NCI-H345 treated with DMSO at 0.1 percent for 48 hours (cell line): ENCODE data around the gene ZNF660.
A peak's percentile ranks its signal among the peaks of the same experiment; 100 is the strongest.

Source experiments
- DNase-seq: peaks from one replicate; lab custom pipeline; 2025; ENCODE audit not compliant: unreplicated experiment; lab: John Stamatoyannopoulos, UW

Gene ZNF660

GRCh38 chr3:44628716-44629115 lies 44.0 kb downstream of the ZNF660 start:
- DNase-seq, result no peak

DNA sequence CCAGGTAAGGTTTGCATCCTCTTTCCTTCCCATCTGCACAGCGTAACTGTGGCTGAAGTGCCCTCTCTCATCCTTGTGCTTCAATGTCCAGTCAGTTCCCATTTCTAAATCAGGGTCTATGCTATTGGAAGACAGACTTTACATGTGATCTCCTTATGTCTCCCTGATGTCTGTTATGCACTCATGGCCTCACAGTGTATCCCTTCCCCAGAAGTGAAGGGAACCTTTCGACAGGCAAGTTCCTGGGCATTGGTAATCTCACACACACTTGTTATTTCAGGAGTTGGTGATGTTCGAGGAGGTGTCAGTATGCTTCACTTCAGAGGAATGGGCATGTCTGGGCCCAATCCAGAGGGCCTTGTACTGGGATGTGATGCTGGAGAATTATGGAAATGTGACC lies 47.4 kb downstream of the ZNF660 start:
- DNase-seq, result no peak

DNA sequence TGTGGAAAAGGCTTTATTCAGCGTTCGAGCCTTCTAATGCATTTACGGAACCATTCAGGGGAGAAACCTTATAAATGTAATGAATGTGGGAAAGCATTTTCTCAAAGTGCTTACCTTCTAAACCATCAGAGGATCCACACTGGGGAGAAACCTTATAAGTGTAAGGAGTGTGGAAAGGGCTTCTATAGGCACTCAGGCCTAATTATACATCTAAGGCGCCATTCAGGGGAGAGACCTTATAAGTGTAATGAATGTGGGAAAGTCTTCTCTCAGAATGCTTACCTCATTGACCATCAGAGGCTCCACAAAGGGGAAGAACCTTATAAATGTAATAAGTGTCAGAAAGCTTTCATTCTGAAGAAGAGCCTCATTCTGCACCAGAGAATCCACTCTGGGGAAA lies 57.6 kb downstream of the ZNF660 start:
- DNase-seq, result no peak

DNA sequence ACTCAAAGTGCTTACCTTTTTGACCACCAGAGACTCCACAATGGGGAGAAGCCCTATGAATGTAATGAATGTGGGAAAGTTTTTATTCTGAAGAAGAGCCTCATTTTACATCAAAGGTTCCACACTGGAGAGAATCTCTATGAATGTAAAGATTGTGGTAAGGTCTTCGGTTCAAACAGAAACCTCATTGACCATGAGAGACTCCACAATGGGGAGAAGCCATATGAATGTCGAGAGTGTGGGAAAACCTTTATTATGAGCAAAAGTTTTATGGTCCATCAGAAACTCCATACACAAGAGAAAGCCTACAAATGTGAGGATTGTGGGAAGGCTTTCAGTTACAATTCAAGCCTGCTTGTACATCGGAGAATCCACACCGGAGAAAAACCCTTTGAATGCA lies 58.3 kb downstream of the ZNF660 start:
- DNase-seq, result no peak

DNA sequence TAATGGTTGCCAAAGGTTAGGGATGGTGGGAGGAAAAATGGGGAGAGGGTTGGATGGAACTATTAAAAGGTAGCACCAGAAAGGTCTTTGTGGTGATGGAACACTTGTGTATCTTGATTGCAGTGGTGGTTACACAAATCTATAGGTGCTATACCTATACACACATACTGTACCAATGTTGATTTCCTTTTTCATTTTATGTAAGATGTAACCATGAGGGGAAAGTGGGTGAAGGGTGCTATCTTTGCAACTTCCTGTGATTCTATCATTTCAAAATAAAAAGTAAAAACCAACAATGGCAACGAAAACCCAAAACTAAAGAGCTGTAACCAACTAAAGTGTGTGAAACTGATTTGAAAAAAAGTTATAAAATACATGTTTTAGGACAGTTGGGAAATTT lies 63.0 kb downstream of the ZNF660 start:
- DNase-seq, result no peak

- DNase-seq, result peak; percentile 38
Measured at GRCh38 chr3:44648564-44649229, 63.9 kb downstream of the ZNF660 start, which contains the start of gene ZNF35. TSS of gene ZNF35 (plus strand) at chr3:44648732. CDS start at chr3:44651068, 2,336 bp downstream.
